A549 (cell line): ENCODE data around the gene SRRM2. TPM values are rescaled to one million over a fixed set of nuclear protein-coding genes. Genes with fewer than 3 reads are reported as not detected.

Experiments used
- ATAC-seq, 2 experiments: fragments of 200-7000 bp in 1 of 2; fragments of >200 bp in 1 of 2; cut with Nextera tagmentation in 1 of 2; cut with Tn5 transposase in 1 of 2; 3 replicates each; pipeline versions ENCODE4 v1.8.0 to v1.9.1; 2018 to 2020; ENCODE audit warnings: mild to moderate bottlenecking in 1 of 2, moderate library complexity in 1 of 2
- CTCF ChIA-PET: fragments of 300-600 bp; sonication (Branson Sonifier 250); formaldehyde crosslinking; extraction: SDS; loops from one replicate; lab custom pipeline; 2021; ENCODE audit warnings: antibody characterized with exemption, inconsistent platforms; lab: Yijun Ruan, JAX
- POLR2A ChIA-PET: fragments of 350-600 bp; formaldehyde crosslinking; extraction: SDS; loops from one replicate; lab custom pipeline; 2021; ENCODE audit warnings: antibody characterized with exemption, inconsistent platforms; lab: Yijun Ruan, JAX
- DNase-seq, 2 experiments: peaks; one replicate each; pipeline versions ENCODE4 v3.0.0 to v3.0.0-alpha.2; 2011 to 2016; ENCODE audit warnings: low read depth in 1 of 2, low spot score in 1 of 2
- FAIRE-seq: peaks from 2 replicates; lab custom pipeline; 2011; peaks lifted over from hg19 to GRCh38; lab: Jason Lieb, UNC
- H3K27ac ChIP-seq, 2 experiments: fragments of >200 bp; sonication (Bioruptor Twin); formaldehyde crosslinking; 3 replicates each; pipeline ENCODE4 v1.5.1; 2016 to 2017
- H3K4me1 ChIP-seq: fragments of >200 bp; sonication (Bioruptor Twin); formaldehyde crosslinking; 3 replicates; pipeline ENCODE4 v1.6.1; 2016
- H3K4me2 ChIP-seq: fragments of >200 bp; sonication (Bioruptor Twin); formaldehyde crosslinking; 3 replicates; pipeline ENCODE4 v1.6.1; 2016
- H3K4me3 ChIP-seq: fragments of >200 bp; sonication (Bioruptor Twin); formaldehyde crosslinking; 3 replicates; pipeline ENCODE4 v1.5.1; 2016
- H3K9me3 ChIP-seq: fragments of >200 bp; sonication (Bioruptor Twin); formaldehyde crosslinking; 3 replicates; pipeline ENCODE4 v1.6.1; 2016
- BHLHE40 ChIP-seq: IDR thresholded peaks from 2 replicates; pipeline ENCODE4 v1.6.1; 2012; ENCODE audit warnings: low read depth, low read length, inconsistent platforms
- CEBPB ChIP-seq, 2 experiments: fragments of >200 bp in 1 of 2; sonication (Bioruptor Twin) in 1 of 2; formaldehyde crosslinking in 1 of 2; IDR thresholded peaks; 2 replicates each; pipeline ENCODE4 v1.6.1; 2012 to 2016
- CHD2 ChIP-seq: fragments of 150-350 bp; IDR thresholded peaks from 2 replicates; pipeline ENCODE4 v1.6.1; 2014; ENCODE audit warnings: low read length; ENCODE audit not compliant: partially characterized antibody
- FOSL2 ChIP-seq, 2 experiments: fragments of 450-650 bp in 1 of 2; fragments of >200 bp in 1 of 2; sonication (Bioruptor Twin) in 1 of 2; formaldehyde crosslinking; IDR thresholded peaks; 2 replicates each; pipeline versions ENCODE4 v1.5.0 to v1.6.1; 2016 to 2020; ENCODE audit warnings: mild to moderate bottlenecking in 1 of 2, moderate library complexity in 1 of 2
- FOXS1 ChIP-seq: fragments of 250-450 bp; sonication (Bioruptor Pico); IDR thresholded peaks from 2 replicates; pipeline ENCODE4 v1.5.0; 2020; ENCODE audit warnings: mild to moderate bottlenecking, moderate library complexity
- HDAC2 ChIP-seq: fragments of 200-600 bp; sonication (generic); IDR thresholded peaks from 2 replicates; pipeline ENCODE4 v1.6.1; 2016
- HOXB13 ChIP-seq: fragments of 250-450 bp; sonication (Bioruptor Pico); IDR thresholded peaks from 2 replicates; pipeline ENCODE4 v1.5.0; 2020; ENCODE audit warnings: low read depth, mild to moderate bottlenecking, moderate library complexity
- JUN ChIP-seq, 2 experiments: fragments of >200 bp; sonication (Bioruptor Twin); formaldehyde crosslinking; IDR thresholded peaks; 2 replicates in 1 of 2; 3 replicates in 1 of 2; pipeline ENCODE4 v1.6.1; 2016 to 2017
- MAFK ChIP-seq: fragments of 450-650 bp; IDR thresholded peaks from 2 replicates; pipeline ENCODE4 v1.6.1; 2014; ENCODE audit not compliant: partially characterized antibody
- MAZ ChIP-seq: fragments of 150-350 bp; IDR thresholded peaks from 2 replicates; pipeline ENCODE4 v1.6.1; 2014; ENCODE audit warnings: antibody characterized with exemption, low read depth, low read length, borderline replicate concordance
- MYC ChIP-seq: IDR thresholded peaks from 2 replicates; pipeline ENCODE4 v1.6.1; 2012; ENCODE audit warnings: mild to moderate bottlenecking, inconsistent platforms, low read length, improper control_type of control experiment, borderline replicate concordance
- NFE2L2 ChIP-seq: fragments of 150-350 bp; conservative IDR thresholded peaks from 2 replicates; pipeline ENCODE4 v1.6.1; 2014; ENCODE audit warnings: low read length
- RAD21 ChIP-seq, 2 experiments: fragments of >200 bp in 1 of 2; sonication (Bioruptor Twin) in 1 of 2; formaldehyde crosslinking in 1 of 2; IDR thresholded peaks in 1 of 2; conservative IDR thresholded peaks in 1 of 2; 2 replicates in 1 of 2; 3 replicates in 1 of 2; pipeline ENCODE4 v1.6.1; 2012 to 2018; ENCODE audit warnings: inconsistent platforms in 1 of 2
- RNF2 ChIP-seq: fragments of 200-600 bp; sonication (generic); IDR thresholded peaks from 2 replicates; pipeline ENCODE4 v1.6.1; 2016; ENCODE audit warnings: low read depth, mild to moderate bottlenecking, antibody characterized with exemption, moderate library complexity, borderline replicate concordance
- SMC3 ChIP-seq: fragments of >200 bp; sonication (Bioruptor Twin); formaldehyde crosslinking; IDR thresholded peaks from 3 replicates; pipeline ENCODE4 v1.6.1; 2018; ENCODE audit warnings: inconsistent platforms
- TP53 ChIP-seq: fragments of 250-450 bp; sonication (Bioruptor Pico); IDR thresholded peaks from 2 replicates; pipeline ENCODE4 v1.5.0; 2021; ENCODE audit warnings: mild to moderate bottlenecking, moderate library complexity
- ZFP36 ChIP-seq: fragments of 450-650 bp; IDR thresholded peaks from 2 replicates; pipeline ENCODE4 v1.6.1; 2014; ENCODE audit warnings: borderline replicate concordance; ENCODE audit not compliant: partially characterized antibody
- ZNF302 ChIP-seq: fragments of 250-450 bp; sonication (Bioruptor Pico); IDR thresholded peaks from 2 replicates; pipeline ENCODE4 v1.9.0; 2021; ENCODE audit warnings: inconsistent platforms, mild to moderate bottlenecking, moderate library complexity
- ZSCAN20 ChIP-seq: fragments of 250-450 bp; sonication (Bioruptor Pico); IDR thresholded peaks from 2 replicates; pipeline ENCODE4 v1.8.0; 2022; ENCODE audit warnings: mild to moderate bottlenecking, moderate library complexity
- WGBS: methylation state at CpG from one replicate; pipeline ENCODE4 v1.1.6; 2017; ENCODE audit errors: missing lambda C conversion rate; 5-methylcytosine and 5-hydroxymethylcytosine counted together
- polyA plus RNA-seq, 4 experiments: library from polyadenylated mRNA; depleted of rRNA in 3 of 4; stranded (reverse); fragments of >200 nt; fragmentation: RNase III in 1 of 4; extraction: RNeasy Plus Mini Kit Qiagen cat#74134 plus additional on column Dnase treatment in 1 of 4; gene quantifications; 2 replicates in 3 of 4; 3 replicates in 1 of 4; pipeline ENCODE4 v1.2.3, GENCODE V29; 2011 to 2017
- TF ChIP-seq, protein P1 (sequence below): IDR thresholded peaks from 2 replicates; pipeline ENCODE4 v1.6.1; 2012
- TF ChIP-seq, protein P2 (sequence below): IDR thresholded peaks from 2 replicates; pipeline ENCODE4 v1.6.1; 2012; ENCODE audit warnings: low read depth, borderline replicate concordance
- TF ChIP-seq, protein P3 (sequence below): fragments of 150-350 bp; IDR thresholded peaks from 2 replicates; pipeline ENCODE4 v1.6.1; 2014; ENCODE audit warnings: low read depth, mild to moderate bottlenecking, low read length

The SRRM2 gene
- polyA plus RNA-seq, 2 of the 4 experiments (the other 2 are of a cell fraction), result 167 to 512 TPM

DNA sequence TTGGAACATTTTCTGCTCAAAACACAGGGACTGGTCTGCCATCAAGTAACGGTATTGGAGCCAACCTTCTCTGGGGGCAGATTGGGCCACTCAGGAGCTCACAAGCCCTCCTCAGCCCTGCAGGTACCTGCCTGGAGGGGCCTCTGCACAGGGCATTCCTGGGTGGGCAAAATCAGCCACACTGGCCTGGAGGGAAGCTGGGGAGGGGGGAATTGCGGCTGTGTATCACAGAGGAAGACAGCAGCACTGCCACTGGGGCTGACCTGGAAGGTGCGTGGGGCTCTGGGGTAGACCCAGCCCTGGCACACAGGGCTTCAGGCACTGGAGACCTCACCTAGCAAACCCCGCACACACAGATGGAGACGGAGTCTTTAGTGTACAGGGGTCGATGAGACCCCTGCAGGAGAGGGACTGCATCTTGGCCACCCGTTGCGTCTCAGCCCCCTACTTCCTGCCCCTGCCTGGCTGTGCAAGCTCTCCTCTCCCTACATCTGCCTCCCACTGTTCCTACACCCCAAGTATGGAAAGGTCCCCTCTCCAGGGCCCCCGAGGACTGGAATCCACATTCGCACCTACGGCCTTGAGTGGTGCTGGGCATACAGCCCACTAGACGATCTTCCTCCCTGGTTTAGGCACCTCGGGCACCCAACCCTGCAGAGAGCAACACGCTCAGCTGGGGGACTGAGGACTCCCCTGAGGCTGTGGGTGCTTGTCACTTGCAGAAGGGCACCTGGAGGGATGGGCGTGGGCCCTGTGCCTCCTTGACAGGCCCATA is 7.1 kb upstream of the SRRM2 start:
- ChIA-PET CTCF (interaction anchor here (0.7 to 1.0 kb wide), 2 partner anchors 20 to 175 kb away, joined by 3 to 4 read pairs; no protein-coding TSS in a partner anchor), POLR2A (interaction anchor here (0.6 to 0.8 kb wide), 2 partner anchors 63 to 201 kb away, joined by 4 read pairs; partner anchors contain the start of gene KCTD5)
- Histone ChIP-seq H3K27ac (no peak overlapping the region), H3K9me3 (no peaks in the 10 kb centered on the region), H3K4me1 (no peaks in the 10 kb centered on the region), H3K4me2 (no peak overlapping the region), H3K4me3 (no peak overlapping the region)
- ATAC-seq (peak in 1 of 2 experiments; percentile 27; a peak in 3 of 6 replicates), FAIRE-seq (no peak), DNase-seq (no peak)
- TF ChIP-seq RNF2, result no peak
- no peak for TF ChIP-seq FOXS1
- no peak for TF ChIP-seq ZNF302 (CRISPR knock-in tag)
- TF ChIP-seq HDAC2, result no peak
- no peak for TF ChIP-seq TP53 (CRISPR knock-in tag)
- no peak for TF ChIP-seq CEBPB (IDR thresholded peaks at IDR 0.05)
- TF ChIP-seq, protein P1, sequence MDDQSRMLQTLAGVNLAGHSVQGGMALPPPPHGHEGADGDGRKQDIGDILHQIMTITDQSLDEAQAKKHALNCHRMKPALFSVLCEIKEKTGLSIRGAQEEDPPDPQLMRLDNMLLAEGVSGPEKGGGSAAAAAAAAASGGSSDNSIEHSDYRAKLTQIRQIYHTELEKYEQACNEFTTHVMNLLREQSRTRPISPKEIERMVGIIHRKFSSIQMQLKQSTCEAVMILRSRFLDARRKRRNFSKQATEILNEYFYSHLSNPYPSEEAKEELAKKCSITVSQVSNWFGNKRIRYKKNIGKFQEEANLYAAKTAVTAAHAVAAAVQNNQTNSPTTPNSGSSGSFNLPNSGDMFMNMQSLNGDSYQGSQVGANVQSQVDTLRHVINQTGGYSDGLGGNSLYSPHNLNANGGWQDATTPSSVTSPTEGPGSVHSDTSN, result no peak
- no peak for TF ChIP-seq MAFK
- TF ChIP-seq, protein P2, sequence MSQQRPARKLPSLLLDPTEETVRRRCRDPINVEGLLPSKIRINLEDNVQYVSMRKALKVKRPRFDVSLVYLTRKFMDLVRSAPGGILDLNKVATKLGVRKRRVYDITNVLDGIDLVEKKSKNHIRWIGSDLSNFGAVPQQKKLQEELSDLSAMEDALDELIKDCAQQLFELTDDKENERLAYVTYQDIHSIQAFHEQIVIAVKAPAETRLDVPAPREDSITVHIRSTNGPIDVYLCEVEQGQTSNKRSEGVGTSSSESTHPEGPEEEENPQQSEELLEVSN, result no peak
- no peak for TF ChIP-seq RAD21 (conservative IDR thresholded peaks at IDR 0.05 in 1 of 2, IDR thresholded peaks at IDR 0.05 in 1 of 2)
- TF ChIP-seq BHLHE40, result no peak
- TF ChIP-seq SMC3, result no peak
- no peak for TF ChIP-seq ZFP36
- no peak for TF ChIP-seq ZSCAN20 (CRISPR knock-in tag)
- TF ChIP-seq MYC, result no peak
- TF ChIP-seq CHD2, result no peak
- no peak for TF ChIP-seq MAZ
- TF ChIP-seq, protein P3, sequence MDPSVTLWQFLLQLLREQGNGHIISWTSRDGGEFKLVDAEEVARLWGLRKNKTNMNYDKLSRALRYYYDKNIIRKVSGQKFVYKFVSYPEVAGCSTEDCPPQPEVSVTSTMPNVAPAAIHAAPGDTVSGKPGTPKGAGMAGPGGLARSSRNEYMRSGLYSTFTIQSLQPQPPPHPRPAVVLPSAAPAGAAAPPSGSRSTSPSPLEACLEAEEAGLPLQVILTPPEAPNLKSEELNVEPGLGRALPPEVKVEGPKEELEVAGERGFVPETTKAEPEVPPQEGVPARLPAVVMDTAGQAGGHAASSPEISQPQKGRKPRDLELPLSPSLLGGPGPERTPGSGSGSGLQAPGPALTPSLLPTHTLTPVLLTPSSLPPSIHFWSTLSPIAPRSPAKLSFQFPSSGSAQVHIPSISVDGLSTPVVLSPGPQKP, result no peak
- WGBS, result 88% methylated on average over 9 of the region's 15 CpGs

DNA sequence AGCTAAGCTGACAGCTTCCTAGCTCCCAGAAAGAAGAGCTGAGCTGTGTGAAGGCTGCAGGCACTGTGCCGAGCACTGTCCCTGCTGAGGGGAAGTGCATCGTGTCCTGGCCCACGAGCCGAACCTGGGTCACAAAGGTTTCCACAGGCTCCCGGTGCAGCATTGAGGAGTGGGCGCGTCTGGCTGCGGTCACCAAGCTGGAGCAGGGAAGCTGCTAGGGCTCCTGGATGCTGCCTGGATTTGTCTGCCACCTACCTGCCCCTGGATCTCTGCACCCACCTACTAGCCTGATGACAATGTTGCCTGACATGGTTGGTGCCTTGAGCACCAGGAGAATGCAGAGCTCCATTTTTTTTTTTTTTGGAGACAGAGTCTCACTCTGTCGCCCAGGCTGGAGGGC is 6.5 kb upstream of the SRRM2 start:
- TF ChIP-seq HDAC2 (no peak), NFE2L2 (no peak), TP53 (CRISPR knock-in tag) (no peak), HOXB13 (CRISPR knock-in tag) (no peak), JUN (IDR thresholded peaks at IDR 0.05) (no peak), FOSL2 (IDR thresholded peaks at IDR 0.05) (no peak), FOSL2 (CRISPR knock-in tag; IDR thresholded peaks at IDR 0.05) (no peak), FOXS1 (no peak), RNF2 (no peak)
- DNase-seq (no peak), FAIRE-seq (no peak), ATAC-seq (peak in 1 of 2 experiments; percentile 8; a peak in 2 of 6 replicates)
- no peak overlapping the region for H3K27ac ChIP-seq
- H3K4me1 ChIP-seq, result peaks cover under 1% of the 10 kb centered on the region; the same call in 1 of the 3 replicates
- no peak overlapping the region for H3K4me2 ChIP-seq
- H3K4me3 ChIP-seq, result no peak overlapping the region
- CTCF ChIA-PET, result interaction anchor here (0.7 to 1.0 kb wide), 2 partner anchors 26 to 174 kb away, joined by 3 to 4 read pairs; partner anchors contain the start of gene PRSS27
- POLR2A ChIA-PET, result interaction anchor here (0.8 kb wide), 1 partner anchor 64 kb away, joined by 4 read pairs; the partner anchor contains the start of gene KCTD5
- 90% methylated on average over 9 of the region's 9 CpGs for WGBS
- no peaks in the 10 kb centered on the region; the same call in 2 of the 3 replicates for H3K9me3 ChIP-seq
